ENCODE results near the gene KRT14.
"Not testable (repeated sequence)": the region's sequence is repeated elsewhere in the genome, so short reads cannot be mapped to it uniquely, and the experiment has no call there.

KRT14 gene

DNA sequence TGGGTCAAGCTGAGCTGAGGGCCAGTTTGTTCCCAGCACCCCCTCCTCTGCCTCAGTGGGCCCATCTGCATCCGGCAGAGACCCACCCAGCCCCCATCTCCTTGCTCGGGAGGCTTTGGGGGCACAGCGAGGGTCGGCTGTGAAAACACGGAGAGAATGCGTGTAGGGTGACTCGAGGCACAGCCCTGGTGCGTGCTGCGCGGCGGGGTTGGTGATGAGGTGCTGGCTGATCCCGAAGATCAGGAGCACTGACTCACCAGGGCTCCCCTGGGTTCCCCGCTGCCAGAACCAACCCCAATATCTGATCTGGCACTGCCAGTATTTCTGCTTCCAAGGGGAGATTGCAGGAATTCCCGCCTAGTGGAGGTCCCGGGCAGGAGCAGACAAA is 45.2 kb upstream of the KRT14 start:
- no peaks in the 10 kb centered on the region for H3K27me3 ChIP-seq
- no peak overlapping the region for H3K4me3 ChIP-seq (ENCODE audit: low read depth, low read length)
- peaks cover 14% of the 10 kb centered on the region for H3K4me1 ChIP-seq
- no peak for DNase-seq
- H3K36me3 ChIP-seq: no peaks in the 10 kb centered on the region
- TF ChIP-seq, protein P1, sequence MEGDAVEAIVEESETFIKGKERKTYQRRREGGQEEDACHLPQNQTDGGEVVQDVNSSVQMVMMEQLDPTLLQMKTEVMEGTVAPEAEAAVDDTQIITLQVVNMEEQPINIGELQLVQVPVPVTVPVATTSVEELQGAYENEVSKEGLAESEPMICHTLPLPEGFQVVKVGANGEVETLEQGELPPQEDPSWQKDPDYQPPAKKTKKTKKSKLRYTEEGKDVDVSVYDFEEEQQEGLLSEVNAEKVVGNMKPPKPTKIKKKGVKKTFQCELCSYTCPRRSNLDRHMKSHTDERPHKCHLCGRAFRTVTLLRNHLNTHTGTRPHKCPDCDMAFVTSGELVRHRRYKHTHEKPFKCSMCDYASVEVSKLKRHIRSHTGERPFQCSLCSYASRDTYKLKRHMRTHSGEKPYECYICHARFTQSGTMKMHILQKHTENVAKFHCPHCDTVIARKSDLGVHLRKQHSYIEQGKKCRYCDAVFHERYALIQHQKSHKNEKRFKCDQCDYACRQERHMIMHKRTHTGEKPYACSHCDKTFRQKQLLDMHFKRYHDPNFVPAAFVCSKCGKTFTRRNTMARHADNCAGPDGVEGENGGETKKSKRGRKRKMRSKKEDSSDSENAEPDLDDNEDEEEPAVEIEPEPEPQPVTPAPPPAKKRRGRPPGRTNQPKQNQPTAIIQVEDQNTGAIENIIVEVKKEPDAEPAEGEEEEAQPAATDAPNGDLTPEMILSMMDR (IDR thresholded peaks at IDR 0.05; ENCODE audit: low read depth, low read length): no peak
- H3K9me3 ChIP-seq: no peaks in the 10 kb centered on the region

DNA sequence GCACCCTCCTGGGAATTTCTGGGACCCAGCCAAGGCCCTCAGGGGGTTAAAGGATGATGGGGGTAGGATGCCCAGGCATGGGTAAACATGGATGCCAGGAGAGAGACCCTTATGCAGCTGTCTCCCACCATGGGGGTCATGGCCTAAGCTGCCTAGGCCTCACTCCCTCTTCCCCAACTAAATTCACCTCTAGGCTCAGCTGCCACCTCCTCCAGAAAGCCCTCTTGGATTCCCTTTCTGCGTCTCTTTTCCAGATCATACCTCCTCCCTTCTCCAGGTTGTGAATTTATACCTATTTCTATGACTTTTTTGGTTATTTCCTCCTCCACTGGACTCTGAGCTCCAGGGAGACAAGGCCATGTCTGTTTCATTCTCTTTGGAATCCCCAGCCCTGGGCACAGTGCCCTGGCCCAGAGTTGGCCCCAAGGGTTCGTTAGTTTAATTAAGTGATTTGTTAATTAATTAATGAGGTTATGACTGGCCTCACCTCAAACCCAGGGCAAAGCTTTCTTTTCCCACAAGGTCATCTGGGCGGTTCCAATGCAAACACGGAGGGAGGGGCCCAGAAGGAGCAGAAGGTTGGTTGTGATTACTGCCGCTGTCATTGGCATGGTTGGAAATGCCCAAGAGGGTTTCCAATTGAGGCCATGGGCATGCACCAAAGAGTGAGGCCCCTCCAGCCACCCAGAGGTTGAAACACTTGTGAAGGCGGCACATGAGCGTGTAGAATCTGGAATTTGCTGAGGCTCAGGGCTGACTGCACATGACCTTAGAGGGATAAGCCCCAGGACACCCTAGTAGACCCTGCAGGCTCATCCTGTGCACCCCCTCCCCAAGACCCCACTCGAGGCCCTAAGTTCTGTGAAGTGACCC is 44.6 kb upstream of the KRT14 start:
- no peaks in the 10 kb centered on the region for H3K27me3 ChIP-seq
- H3K4me3 ChIP-seq (ENCODE audit: low read depth, low read length): no peak overlapping the region
- peaks cover 14% of the 10 kb centered on the region for H3K4me1 ChIP-seq
- no peaks in the 10 kb centered on the region for H3K9me3 ChIP-seq
- no peaks in the 10 kb centered on the region for H3K36me3 ChIP-seq
- TF ChIP-seq, protein P1 (IDR thresholded peaks at IDR 0.05; ENCODE audit: low read depth, low read length): no peak
- no peak for DNase-seq

GRCh38 chr17:41629826-41630670 is 43.4 kb upstream of the KRT14 start:
- Histone ChIP-seq H3K9me3 (no peaks in the 10 kb centered on the region), H3K4me3 (ENCODE audit: low read depth, low read length) (no peak overlapping the region), H3K4me1 (peaks cover 5% of the 10 kb centered on the region), H3K27me3 (no peaks in the 10 kb centered on the region), H3K36me3 (no peaks in the 10 kb centered on the region)
- DNase-seq: no peak
- TF ChIP-seq, protein P1 (IDR thresholded peaks at IDR 0.05; ENCODE audit: low read depth, low read length): no peak

DNA sequence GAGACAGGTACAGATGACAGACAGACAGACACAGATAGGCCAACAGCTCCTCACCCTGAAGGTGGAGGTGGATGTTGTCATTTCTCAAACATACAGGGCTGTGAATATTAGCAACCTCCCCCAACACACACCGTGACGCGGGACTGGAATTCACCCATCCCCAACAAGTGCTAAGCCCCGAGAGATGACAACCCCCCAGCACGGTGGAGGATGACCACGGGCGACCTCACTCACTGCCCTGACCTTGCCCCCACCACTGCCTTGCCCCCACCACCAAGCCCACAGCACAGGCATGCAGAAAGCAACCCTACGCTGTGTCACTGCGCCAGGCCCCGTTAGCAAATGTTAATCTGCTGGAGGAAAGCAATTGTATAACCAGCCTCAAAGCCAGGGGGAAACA is 42.6 kb upstream of the KRT14 start:
- Histone ChIP-seq H3K36me3 (no peaks in the 10 kb centered on the region), H3K4me3 (ENCODE audit: low read depth, low read length) (no peak overlapping the region), H3K27me3 (no peaks in the 10 kb centered on the region), H3K4me1 (no peaks in the 10 kb centered on the region), H3K9me3 (no peaks in the 10 kb centered on the region)
- TF ChIP-seq, protein P1 (IDR thresholded peaks at IDR 0.05; ENCODE audit: low read depth, low read length): no peak
- DNase-seq: no peak

- not testable (repeated sequence) for H3K4me3 ChIP-seq (ENCODE audit: low read depth, low read length); H3K27me3 ChIP-seq; H3K4me1 ChIP-seq; DNase-seq; H3K36me3 ChIP-seq; H3K9me3 ChIP-seq
Measured at GRCh38 chr17:41628621-41629255, 42.0 kb upstream of the KRT14 start.

DNA sequence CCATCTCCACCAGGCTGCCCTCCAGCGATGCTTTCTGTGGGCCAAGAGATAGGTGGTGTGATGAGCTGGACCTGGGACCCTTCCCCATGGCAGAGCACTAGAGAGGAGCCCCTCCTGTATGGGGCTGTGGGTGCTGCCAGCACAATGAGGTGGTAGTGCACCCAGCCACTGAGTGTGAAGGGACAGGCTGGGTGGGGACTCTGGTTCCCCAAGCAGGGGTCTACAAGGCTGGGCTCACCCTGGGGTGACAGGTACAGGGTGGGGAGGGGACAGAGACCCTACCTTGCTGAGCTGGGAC is 41.3 kb upstream of the KRT14 start:
- H3K4me1 ChIP-seq; H3K27me3 ChIP-seq; H3K36me3 ChIP-seq; DNase-seq; H3K4me3 ChIP-seq (ENCODE audit: low read depth, low read length); H3K9me3 ChIP-seq: not testable (repeated sequence)

Data from BE2C (cell line).